ENCODE data around the gene ARPC1A. TPM values are rescaled to one million over a fixed set of nuclear protein-coding genes. Genes with fewer than 3 reads are reported as not detected.

ARPC1A gene
- total and polyA plus RNA-seq, 2 of the 8 experiments (the other 6 are each of a cell fraction or from before 2014, with no cell fraction given): 123 to 155 TPM

- POLR2A ChIA-PET (ENCODE audit: partially characterized antibody): no interaction called here
These were observed 29.4 kb downstream of the ARPC1A start for GRCh38 chr7:99355098-99355497.

More at GRCh38 chr7:99355098-99355497, 29.4 kb downstream of the ARPC1A start:
- peaks cover 0 to 3% (median 0%) of the 10 kb centered on the region in 4 experiments; a peak in 1 of 7 replicates for H3K4me1 ChIP-seq (replicated peaks in 1 of 4; ENCODE audit: control insufficient read depth in 3 of 4, insufficient read depth in 4 of 4, low read length in 3 of 4)
- no peaks in the 10 kb centered on the region for H3K9me3 ChIP-seq (ENCODE audit: insufficient read depth in 2 of 2, low read depth in 1 of 2, low read length in 1 of 2)
- no peak overlapping the region for H3K18ac ChIP-seq (ENCODE audit: extremely low read depth, low read length)
- H3K14ac ChIP-seq (ENCODE audit: insufficient read length): no peak overlapping the region
- H3K27me3 ChIP-seq (replicated peaks in 1 of 4; ENCODE audit: control insufficient read depth in 3 of 4, extremely low read depth in 1 of 4, insufficient read depth in 3 of 4, low read length in 3 of 4): no peaks in the 10 kb centered on the region
- H3K79me1 ChIP-seq (ENCODE audit: low read depth, low read length): no peaks in the 10 kb centered on the region
- no peak overlapping the region for H2BK12ac ChIP-seq (ENCODE audit: low read depth, low read length)
- no peak overlapping the region for H2BK20ac ChIP-seq (ENCODE audit: low read length)
- H2AK5ac ChIP-seq (ENCODE audit: low read depth, low read length): no peak overlapping the region
- no peak overlapping the region for H2AFZ ChIP-seq (ENCODE audit: low read length)
- FAIRE-seq (no peak), DNase-seq (ENCODE audit: low read depth in 1 of 2, low spot score in 2 of 2) (no peak)
- H4K8ac ChIP-seq (ENCODE audit: extremely low read depth, insufficient read depth, low read length): no peak overlapping the region
- H3K79me2 ChIP-seq (ENCODE audit: control insufficient read depth in 1 of 2, insufficient read depth in 2 of 2, low read length in 2 of 2): no peaks in the 10 kb centered on the region
- H3K4me2 ChIP-seq (ENCODE audit: insufficient read depth in 1 of 2, low read depth in 2 of 2, low read length in 2 of 2): no peak overlapping the region
- no peak overlapping the region for H2BK120ac ChIP-seq (replicated peaks; ENCODE audit: low read depth, low read length)
- no peak overlapping the region for H3K27ac ChIP-seq (ENCODE audit: low read depth, low read length)
- no peak overlapping the region for H4K91ac ChIP-seq (replicated peaks; ENCODE audit: insufficient read length, low read length)
- H3K23ac ChIP-seq (ENCODE audit: insufficient read length): no peak overlapping the region
- no peak overlapping the region for H3K4me3 ChIP-seq (ENCODE audit: extremely low read depth in 1 of 4, insufficient read depth in 2 of 4, low read depth in 3 of 4, low read length in 4 of 4)
- no peak overlapping the region for H3K9ac ChIP-seq (replicated peaks in 1 of 4; ENCODE audit: extremely low read depth in 1 of 4, low read depth in 3 of 4, low read length in 3 of 4)
- WGBS, 2 experiments (ENCODE audit: extremely low coverage in 1 of 2, insufficient coverage in 1 of 2, insufficient read length in 1 of 2, insufficient replicate concordance in 2 of 2, low coverage in 1 of 2, low lambda C conversion rate in 2 of 2, missing lambda C conversion rate in 1 of 2): 94% methylated on average over 6 of the region's 7 CpGs; no CpG with 5 or more reads in 1 of the 2 experiments
- CTCF ChIA-PET (ENCODE audit: partially characterized antibody): interaction anchor here (0.6 to 2.0 kb wide), 4 partner anchors 10 to 424 kb away, joined by 3 to 8 read pairs (median 3); no protein-coding TSS in a partner anchor
- H2BK15ac ChIP-seq (ENCODE audit: low read length): no peak overlapping the region
- no peak overlapping the region for H2BK5ac ChIP-seq (ENCODE audit: low read depth, low read length)
- peaks cover 0 to 3% of the 10 kb centered on the region in 2 experiments for H4K20me1 ChIP-seq (replicated peaks in 1 of 2; ENCODE audit: control insufficient read depth in 1 of 2, insufficient read depth in 2 of 2, low read length in 2 of 2)
- H4K5ac ChIP-seq (ENCODE audit: insufficient read length, low read depth, low read length): no peak overlapping the region
- H3K4ac ChIP-seq (replicated peaks; ENCODE audit: insufficient read length, low read depth, low read length): no peak overlapping the region
- no peak overlapping the region for H3K56ac ChIP-seq (replicated peaks; ENCODE audit: insufficient read length, low read depth, low read length)
- peaks cover 4 to 32% (median 21%) of the 10 kb centered on the region in 4 experiments; a peak in 6 of 8 replicates for H3K36me3 ChIP-seq (ENCODE audit: control insufficient read depth in 2 of 4, insufficient read depth in 4 of 4, low read length in 3 of 4)
- TF ChIP-seq RAD21 (IDR thresholded peaks at IDR 0.05 in 1 of 2, conservative IDR thresholded peaks at IDR 0.05 in 1 of 2; ENCODE audit: low read depth in 2 of 2, low read length in 2 of 2): no peak
- TF ChIP-seq MAX (IDR thresholded peaks at IDR 0.05): no peak
- TF ChIP-seq CTBP2 (IDR thresholded peaks at IDR 0.05; ENCODE audit: borderline replicate concordance, insufficient read depth, insufficient read length, low read length): no peak
- TF ChIP-seq BCL11A (IDR thresholded peaks at IDR 0.05; ENCODE audit: low read depth in 2 of 2, low read length in 2 of 2): no peak
- H3K23me2 ChIP-seq (ENCODE audit: low read depth, low read length): no peaks in the 10 kb centered on the region
